RWPE2 (cell line): ENCODE data around the gene ORMDL2.

Experiments used
- ATAC-seq: fragments of 200-7000 bp; cut with Tn5 transposase; 3 replicates; pipeline ENCODE4 v1.9.1; 2021; ENCODE audit warnings: low read depth
- DNase-seq: peaks from one replicate; pipeline ENCODE4 v3.0.0-alpha.2; 2020; ENCODE audit warnings: low spot score
- H3K27ac ChIP-seq: fragments of 450-650 bp; 2 replicates; pipeline ENCODE4 v1.5.1; 2017; ENCODE audit warnings: mild to moderate bottlenecking; ENCODE audit not compliant: poor library complexity, severe bottlenecking
- H3K27me3 ChIP-seq: fragments of 250-450 bp; sonication (Bioruptor Pico); 2 replicates; pipeline ENCODE4 v1.5.1; 2021; ENCODE audit warnings: mild to moderate bottlenecking, moderate library complexity; ENCODE audit not compliant: insufficient read depth, poor library complexity, severe bottlenecking
- H3K36me3 ChIP-seq: fragments of 250-450 bp; sonication (Bioruptor Pico); 2 replicates; pipeline ENCODE4 v1.5.1; 2020; ENCODE audit warnings: low read depth, mild to moderate bottlenecking, moderate library complexity
- H3K4me1 ChIP-seq: fragments of 250-450 bp; sonication (Bioruptor Pico); 2 replicates; pipeline ENCODE4 v1.5.1; 2021; ENCODE audit warnings: mild to moderate bottlenecking, moderate library complexity; ENCODE audit not compliant: insufficient read depth, poor library complexity, severe bottlenecking
- H3K4me3 ChIP-seq: fragments of 250-450 bp; sonication (Bioruptor Pico); 2 replicates; pipeline ENCODE4 v1.5.1; 2021; ENCODE audit warnings: mild to moderate bottlenecking, moderate library complexity; ENCODE audit not compliant: severe bottlenecking
- H3K9me3 ChIP-seq: fragments of 250-450 bp; sonication (Bioruptor Pico); 2 replicates; pipeline ENCODE4 v1.5.1; 2021; ENCODE audit warnings: mild to moderate bottlenecking, moderate library complexity; ENCODE audit not compliant: severe bottlenecking
- CTCF ChIP-seq: fragments of 450-650 bp; IDR thresholded peaks from one replicate; pipeline ENCODE4 v1.5.1; 2017; ENCODE audit warnings: mild to moderate bottlenecking, moderate library complexity; ENCODE audit not compliant: poor library complexity, severe bottlenecking

The ORMDL2 gene

DNA sequence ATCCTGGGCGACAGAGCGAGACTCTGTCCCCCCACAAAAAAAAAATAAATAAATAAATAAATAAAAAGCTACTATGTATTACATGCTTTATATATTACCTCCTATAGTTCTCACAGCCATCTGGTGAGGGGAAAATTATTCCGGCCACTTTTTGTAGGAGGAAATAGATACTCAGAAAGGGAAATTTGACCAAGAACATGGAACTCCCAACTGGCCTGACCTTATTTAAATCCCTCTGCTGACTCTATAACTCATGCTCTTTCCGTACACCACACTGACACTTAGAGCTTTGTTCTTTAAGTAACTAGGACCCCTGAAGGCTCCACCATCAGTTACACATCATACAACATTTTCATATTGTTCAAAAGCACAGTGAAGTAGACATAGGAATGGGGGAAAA is 27.1 kb downstream of the ORMDL2 start:
- Histone ChIP-seq H3K4me1 (peaks cover 16% of the 10 kb centered on the region), H3K36me3 (no peaks in the 10 kb centered on the region), H3K27me3 (no peaks in the 10 kb centered on the region), H3K27ac (no peak overlapping the region), H3K4me3 (no peak overlapping the region), H3K9me3 (no peaks in the 10 kb centered on the region)
- ATAC-seq (no peak), DNase-seq (no peak)
- no peak for TF ChIP-seq CTCF

DNA sequence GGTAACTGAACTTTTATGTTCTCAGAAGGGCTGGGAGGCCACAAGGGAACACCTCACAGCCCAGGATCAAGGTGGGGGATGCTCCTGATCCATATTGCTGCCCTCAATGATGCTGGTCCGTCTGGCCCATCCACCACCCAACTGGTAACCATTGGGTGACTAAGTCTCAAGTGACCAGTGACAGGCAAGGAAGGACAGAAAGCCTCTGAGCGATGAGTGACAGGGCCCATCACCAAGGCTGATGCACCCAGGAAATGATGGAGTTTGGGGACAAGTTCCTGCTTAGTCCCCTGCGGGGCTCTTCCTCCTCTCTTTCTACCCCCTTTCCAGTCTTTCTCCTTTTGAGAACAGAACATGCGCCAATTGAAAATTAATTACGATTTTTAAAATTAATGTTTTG is 27.5 kb downstream of the ORMDL2 start:
- ATAC-seq (no peak), DNase-seq (no peak)
- no peaks in the 10 kb centered on the region for H3K27me3 ChIP-seq
- no peaks in the 10 kb centered on the region for H3K9me3 ChIP-seq
- TF ChIP-seq CTCF, result no peak
- H3K27ac ChIP-seq, result peak overlapping the region; percentile 97
- peaks cover 16% of the 10 kb centered on the region for H3K4me1 ChIP-seq
- H3K36me3 ChIP-seq, result no peaks in the 10 kb centered on the region
- no peak overlapping the region for H3K4me3 ChIP-seq

GRCh38 chr12:55845785-55846496 is 28.1 kb downstream of the ORMDL2 start:
- H3K4me1 ChIP-seq, result peaks cover 16% of the 10 kb centered on the region
- peak overlapping the region; percentile 97 for H3K27ac ChIP-seq
- H3K36me3 ChIP-seq, result no peaks in the 10 kb centered on the region
- no peak overlapping the region for H3K4me3 ChIP-seq
- no peak for DNase-seq
- no peaks in the 10 kb centered on the region for H3K27me3 ChIP-seq
- no peak for ATAC-seq
- TF ChIP-seq CTCF, result no peak
- H3K9me3 ChIP-seq, result no peaks in the 10 kb centered on the region

DNA sequence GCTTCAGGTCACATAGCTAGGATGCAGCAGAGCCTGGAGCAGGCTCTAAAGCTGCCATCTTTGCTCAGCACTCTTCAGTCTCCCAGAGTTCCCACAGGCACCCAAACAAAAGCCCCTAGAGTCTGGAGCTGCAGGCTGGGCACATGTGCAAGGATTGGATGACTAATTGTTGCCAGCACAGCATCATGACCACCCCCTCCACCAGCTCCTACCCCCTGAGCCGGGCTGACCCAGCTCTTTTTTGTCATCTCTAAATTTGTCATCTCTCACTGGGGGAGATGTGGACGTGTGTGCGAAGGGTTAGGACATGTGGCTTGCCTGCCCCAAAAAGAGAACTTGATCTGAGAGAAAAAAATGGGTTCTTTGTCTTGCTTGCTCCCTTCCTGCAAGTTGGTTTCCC is 29.2 kb downstream of the ORMDL2 start:
- no peak overlapping the region for H3K4me3 ChIP-seq
- H3K9me3 ChIP-seq, result no peaks in the 10 kb centered on the region
- H3K4me1 ChIP-seq, result peaks cover 16% of the 10 kb centered on the region
- no peaks in the 10 kb centered on the region for H3K27me3 ChIP-seq
- no peak for TF ChIP-seq CTCF
- ATAC-seq, result no peak
- H3K36me3 ChIP-seq, result no peaks in the 10 kb centered on the region
- no peak for DNase-seq
- H3K27ac ChIP-seq, result peak overlapping the region; percentile 97

DNA sequence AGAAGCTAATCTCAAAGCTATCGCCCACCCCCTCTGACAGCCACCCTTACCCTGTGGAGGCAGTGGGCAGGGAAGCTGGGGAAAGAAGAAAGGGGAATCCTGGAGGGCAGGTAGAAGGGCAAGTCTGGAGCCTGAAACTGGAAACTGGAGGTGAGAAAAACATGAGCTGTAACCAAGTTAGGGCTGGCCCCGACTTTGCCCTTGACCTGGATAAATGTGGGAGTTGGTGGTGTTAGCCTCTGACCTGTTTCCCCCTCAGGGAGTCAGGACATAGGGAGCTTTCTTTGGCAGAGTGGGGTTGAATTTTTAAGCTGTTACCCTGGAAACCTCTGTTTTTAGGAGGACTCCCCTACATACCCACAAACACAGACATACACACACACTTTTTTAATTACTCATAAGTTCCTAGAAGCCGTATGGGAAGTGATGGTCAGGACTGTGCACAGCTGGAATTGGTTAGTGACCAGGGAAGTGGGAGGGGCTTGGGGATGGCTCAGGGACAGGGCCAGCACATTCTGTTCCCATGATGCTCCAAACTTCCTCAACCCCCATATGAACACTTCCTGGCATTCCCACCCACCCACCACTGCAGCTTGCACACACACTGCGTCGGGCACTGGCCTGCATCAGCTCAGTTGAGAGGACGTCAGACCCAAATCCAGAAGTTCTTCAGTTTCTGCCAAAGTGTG is 29.9 kb downstream of the ORMDL2 start:
- peak; percentile 97 for ATAC-seq
- no peaks in the 10 kb centered on the region for H3K9me3 ChIP-seq
- no peak for TF ChIP-seq CTCF
- no peak overlapping the region for H3K4me3 ChIP-seq
- H3K27ac ChIP-seq, result peak overlapping the region; percentile 97
- peak; percentile 92 for DNase-seq
- no peaks in the 10 kb centered on the region for H3K36me3 ChIP-seq
- no peaks in the 10 kb centered on the region for H3K27me3 ChIP-seq
- H3K4me1 ChIP-seq, result peaks cover 16% of the 10 kb centered on the region
